HG03066 (cell line): ENCODE results near the gene MAN1A1.

ENCODE experiments used
- ATAC-seq: cut with Tn5 transposase; IDR thresholded peaks from one replicate; pipeline ENCODE4 v1.9.1; 2021; ENCODE audit warnings: low read depth; ENCODE audit not compliant: unreplicated experiment

Gene MAN1A1

GRCh38 chr6:119128252-119128912 is 221.2 kb downstream of the MAN1A1 start:
- ATAC-seq, result no peak

- no peak for ATAC-seq
Measured at GRCh38 chr6:119127627-119128026, 221.9 kb downstream of the MAN1A1 start.
